SU-DHL-6 (cell line): ENCODE data around the gene ALOXE3.

ENCODE experiments used
- CTCF ChIP-seq: fragments of 200-600 bp; sonication (generic); IDR thresholded peaks from one replicate; pipeline ENCODE4 v1.5.1; 2017; ENCODE audit warnings: antibody characterized with exemption, mild to moderate bottlenecking, low read length, moderate library complexity; ENCODE audit not compliant: insufficient read depth, poor library complexity, severe bottlenecking
- EZH2phosphoT487 ChIP-seq: fragments of 200-600 bp; sonication (generic), shearing (Covaris generic); conservative IDR thresholded peaks from 2 replicates; pipeline ENCODE4 v1.6.1; 2018; ENCODE audit warnings: mild to moderate bottlenecking, antibody characterized with exemption, low read length, moderate library complexity, mixed read lengths

DNA sequence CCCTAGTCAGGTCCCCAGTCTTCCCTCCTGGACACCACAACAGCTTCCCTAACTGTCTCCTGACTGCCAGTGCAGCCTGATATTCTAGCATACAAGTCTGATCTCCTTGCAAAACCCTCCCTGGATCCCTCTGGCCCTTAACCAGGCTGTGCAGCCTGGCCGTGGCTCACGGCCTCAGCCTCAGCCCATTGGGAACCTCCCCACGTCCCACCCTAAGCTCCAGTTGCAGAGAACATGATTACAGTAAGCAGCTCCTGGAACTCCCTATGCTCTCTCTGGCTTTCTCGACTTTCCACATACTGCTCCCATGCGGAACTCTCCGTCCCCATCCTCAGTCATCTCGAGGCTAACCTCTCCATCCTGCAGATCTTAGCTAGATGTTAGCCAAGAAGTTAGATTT is 43.8 kb downstream of the ALOXE3 start:
- TF ChIP-seq CTCF (no peak), EZH2phosphoT487 (no peak)
